Keratinocyte (primary cell): ENCODE measurements around the gene ACVR2B. TPM values are rescaled to one million over a fixed set of nuclear protein-coding genes. Genes with fewer than 3 reads are reported as not detected.

Experiments
- DNase-seq: peaks from one replicate; pipeline ENCODE4 v3.0.0-alpha.2; 2011; ENCODE audit warnings: low read depth, missing footprints, low spot score
- FAIRE-seq: peaks from 2 replicates; lab custom pipeline; 2011; peaks lifted over from hg19 to GRCh38; lab: Jason Lieb, UNC
- H2AFZ ChIP-seq: 2 replicates; pipeline ENCODE4 v1.6.0; 2012; ENCODE audit warnings: low read length, control low read depth, inconsistent platforms; ENCODE audit not compliant: control insufficient read depth
- H3K27ac ChIP-seq: 2 replicates; pipeline ENCODE4 v1.5.1; 2011; ENCODE audit warnings: low read length; ENCODE audit not compliant: control insufficient read depth, insufficient read depth
- H3K27me3 ChIP-seq: 3 replicates; pipeline ENCODE4 v1.6.0; 2011; ENCODE audit warnings: low read length; ENCODE audit not compliant: control insufficient read depth, insufficient read depth; ENCODE audit errors: extremely low read depth
- H3K36me3 ChIP-seq, 2 experiments: 2 replicates in 1 of 2; 3 replicates in 1 of 2; pipeline ENCODE4 v1.5.1; 2011; ENCODE audit warnings: low read length in 2 of 2, mild to moderate bottlenecking in 1 of 2; ENCODE audit not compliant: control insufficient read depth in 2 of 2, insufficient read depth in 2 of 2; ENCODE audit errors: extremely low read depth in 1 of 2
- H3K4me1 ChIP-seq: 3 replicates; pipeline ENCODE4 v1.5.1; 2011; ENCODE audit warnings: low read length; ENCODE audit not compliant: control insufficient read depth, insufficient read depth; ENCODE audit errors: extremely low read depth
- H3K4me2 ChIP-seq: 3 replicates; pipeline ENCODE4 v1.6.0; 2011; ENCODE audit warnings: low read depth, low read length; ENCODE audit not compliant: control insufficient read depth, insufficient read depth; ENCODE audit errors: extremely low read depth
- H3K4me3 ChIP-seq, 3 experiments: fragments of 200-600 bp in 1 of 3; sonication (generic) in 1 of 3; 2 replicates in 2 of 3; 3 replicates in 1 of 3; pipeline ENCODE4 v1.5.1; 2011 to 2016; ENCODE audit warnings: low read length in 3 of 3, mild to moderate bottlenecking in 3 of 3, control low read depth in 2 of 3, inconsistent platforms in 1 of 3, low read depth in 1 of 3, mixed read lengths in 1 of 3, mixed run types in 1 of 3, moderate library complexity in 1 of 3; ENCODE audit not compliant: control insufficient read depth in 2 of 3, insufficient read depth in 2 of 3; ENCODE audit errors: extremely low read depth in 1 of 3
- H3K79me2 ChIP-seq: 2 replicates; pipeline ENCODE4 v1.6.0; 2012; ENCODE audit warnings: low read length; ENCODE audit not compliant: control insufficient read depth, insufficient read depth
- H3K9ac ChIP-seq: 3 replicates; pipeline ENCODE4 v1.6.0; 2011; ENCODE audit warnings: low read length; ENCODE audit not compliant: control insufficient read depth, insufficient read depth; ENCODE audit errors: extremely low read depth
- H3K9me1 ChIP-seq: 3 replicates; pipeline ENCODE4 v1.6.0; 2011; ENCODE audit warnings: low read length; ENCODE audit not compliant: control insufficient read depth, insufficient read depth; ENCODE audit errors: extremely low read depth
- H3K9me3 ChIP-seq: 2 replicates; pipeline ENCODE4 v1.5.1; 2012; ENCODE audit warnings: low read depth, low read length; ENCODE audit not compliant: control insufficient read depth
- H4K20me1 ChIP-seq: 3 replicates; pipeline ENCODE4 v1.6.0; 2011; ENCODE audit warnings: low read length; ENCODE audit not compliant: control insufficient read depth, insufficient read depth; ENCODE audit errors: extremely low read depth
- CTCF ChIP-seq, 3 experiments: IDR thresholded peaks in 1 of 3; conservative IDR thresholded peaks in 1 of 3; optimal IDR thresholded peaks in 1 of 3; 2 replicates in 2 of 3; 3 replicates in 1 of 3; pipeline versions ENCODE3 to v1.5.1; 2011; ENCODE audit warnings: low read length in 3 of 3, mild to moderate bottlenecking in 3 of 3, moderate library complexity in 2 of 3, control low read depth in 1 of 3, inconsistent platforms in 1 of 3; ENCODE audit not compliant: insufficient read depth in 2 of 3; ENCODE audit errors: extremely low read depth in 1 of 3
- EZH2 ChIP-seq: IDR thresholded peaks from one replicate; pipeline ENCODE4 v1.6.1; 2012; ENCODE audit warnings: inconsistent platforms, mild to moderate bottlenecking, low read length, moderate library complexity
- dilution Hi-C: fragments of 300-500 bp; cut with MboI; formaldehyde crosslinking; loops from one replicate; pipeline ENCODE4 v1.7.0; 2020; ENCODE audit warnings: low sequenced_read_pairs; ENCODE audit not compliant: extremely low pct_ligation_motif_present
- polyA plus RNA-seq, 5 experiments: library from polyadenylated mRNA; depleted of rRNA in 3 of 5; stranded (reverse) in 3 of 5; stranded (forward) in 1 of 5; unstranded in 1 of 5; fragments of >200 nt; gene quantifications; 1 replicate in 1 of 5; 2 replicates in 3 of 5; 3 replicates in 1 of 5; pipeline versions ENCODE4 v1.2.1 to v1.2.3, GENCODE V29; 2011 to 2012; ENCODE audit warnings: missing spikeins in 2 of 5, low read depth in 1 of 5, low replicate concordance in 1 of 5

ACVR2B gene
- polyA plus RNA-seq, 1 donor (not counting 4 experiments of a cell fraction or from before 2014, with no cell fraction given) = 0.46 TPM

GRCh38 chr3:38458796-38459498 lies 5.3 kb downstream of the ACVR2B start:
- Histone ChIP-seq H3K79me2 (no peaks in the 10 kb centered on the region), H3K27ac (no peak overlapping the region), H4K20me1 (no peaks in the 10 kb centered on the region), H3K4me3 (no peak overlapping the region), H3K9ac (no peak overlapping the region), H3K4me2 (no peak overlapping the region), H3K9me3 (no peaks in the 10 kb centered on the region), H3K36me3 (no peaks in the 10 kb centered on the region), H3K27me3 (no peaks in the 10 kb centered on the region), H3K4me1 (no peaks in the 10 kb centered on the region), H3K9me1 (no peaks in the 10 kb centered on the region), H2AFZ (no peak overlapping the region)
- FAIRE-seq (no peak), DNase-seq (no peak)
- dilution Hi-C loops = no loop called here
- TF ChIP-seq CTCF (optimal IDR thresholded peaks at IDR 0.05 in 1 of 3, IDR thresholded peaks at IDR 0.05 in 1 of 3, conservative IDR thresholded peaks at IDR 0.05 in 1 of 3; ENCODE audit: extremely low read depth in 1 of 3, insufficient read depth in 2 of 3, low read length in 3 of 3) = no peak
- TF ChIP-seq EZH2 = no peak

- Histone ChIP-seq H3K4me2 (no peak overlapping the region), H3K4me3 (no peak overlapping the region)
These were observed 5.9 kb downstream of the ACVR2B start for GRCh38 chr3:38459499-38460048.

More at GRCh38 chr3:38459499-38460048, 5.9 kb downstream of the ACVR2B start:
- Histone ChIP-seq H3K36me3 (no peaks in the 10 kb centered on the region), H3K9me1 (no peaks in the 10 kb centered on the region), H3K4me1 (no peaks in the 10 kb centered on the region), H3K9ac (no peak overlapping the region), H4K20me1 (no peaks in the 10 kb centered on the region), H3K27me3 (no peaks in the 10 kb centered on the region), H3K27ac (no peak overlapping the region), H3K79me2 (no peaks in the 10 kb centered on the region), H3K9me3 (no peaks in the 10 kb centered on the region), H2AFZ (no peak overlapping the region)
- DNase-seq (no peak), FAIRE-seq (no peak)
- dilution Hi-C loops = no loop called here
- no peak for TF ChIP-seq EZH2
- no peak for TF ChIP-seq CTCF (optimal IDR thresholded peaks at IDR 0.05 in 1 of 3, IDR thresholded peaks at IDR 0.05 in 1 of 3, conservative IDR thresholded peaks at IDR 0.05 in 1 of 3; ENCODE audit: extremely low read depth in 1 of 3, insufficient read depth in 2 of 3, low read length in 3 of 3)
